SU-DHL-6 (cell line): ENCODE data around the gene NOL3.

ENCODE experiments used
- H2AFZ ChIP-seq: fragments of 200-600 bp; sonication (generic); 2 replicates; pipeline ENCODE4 v1.6.1; 2014; ENCODE audit warnings: low read depth, mild to moderate bottlenecking, moderate library complexity, mixed read lengths, antibody characterized with exemption, low read length; ENCODE audit not compliant: severe bottlenecking
- H3F3A ChIP-seq: fragments of 200-600 bp; shearing (Covaris generic); 2 replicates; pipeline ENCODE4 v1.6.0; 2016; ENCODE audit warnings: antibody characterized with exemption, mild to moderate bottlenecking; ENCODE audit not compliant: insufficient read depth
- H3K27ac ChIP-seq: fragments of 200-600 bp; sonication (generic); 2 replicates; pipeline ENCODE4 v1.5.1; 2016; ENCODE audit warnings: low read depth, mild to moderate bottlenecking, low read length, moderate library complexity, mixed read lengths
- H3K27me3 ChIP-seq: fragments of 200-600 bp; sonication (generic), shearing (Covaris generic); 2 replicates; pipeline ENCODE4 v1.6.0; 2014; ENCODE audit warnings: mild to moderate bottlenecking, low read length
- H3K36me3 ChIP-seq: fragments of 200-600 bp; sonication (generic); 2 replicates; pipeline ENCODE4 v1.6.1; 2014; ENCODE audit warnings: mild to moderate bottlenecking, low read length, mixed read lengths
- H3K4me2 ChIP-seq: fragments of 300-600, 200-600 bp; shearing (Covaris generic), sonication (generic); 2 replicates; pipeline ENCODE4 v1.6.0; 2014; ENCODE audit warnings: low read length, low read depth, mild to moderate bottlenecking; ENCODE audit not compliant: poor library complexity, severe bottlenecking
- H3K4me3 ChIP-seq: fragments of 200-600 bp; sonication (generic); 2 replicates; pipeline ENCODE4 v1.5.1; 2014; ENCODE audit warnings: antibody characterized with exemption, low read length, mild to moderate bottlenecking, mixed read lengths; ENCODE audit not compliant: insufficient read depth, poor library complexity, severe bottlenecking
- H3K79me2 ChIP-seq: fragments of 200-600 bp; sonication (generic); 2 replicates; pipeline ENCODE4 v1.6.1; 2014; ENCODE audit warnings: mild to moderate bottlenecking, low read length, moderate library complexity; ENCODE audit not compliant: insufficient read depth
- H3K9ac ChIP-seq: fragments of 200-600 bp; sonication (generic); 2 replicates; pipeline ENCODE4 v1.7.0; 2014; ENCODE audit warnings: mild to moderate bottlenecking, low read length
- H3K9me2 ChIP-seq: fragments of 200-600 bp; sonication (generic); replicated peaks from 2 replicates; pipeline ENCODE4 v1.6.1; 2014; ENCODE audit warnings: low read length; ENCODE audit not compliant: insufficient read depth
- H3K9me3 ChIP-seq: fragments of 200-600 bp; sonication (generic); 2 replicates; pipeline ENCODE4 v1.6.1; 2014; ENCODE audit warnings: low read length, mixed read lengths; ENCODE audit not compliant: insufficient read depth
- H4K20me1 ChIP-seq: fragments of 200-600 bp; sonication (generic); 2 replicates; pipeline ENCODE4 v1.6.1; 2014; ENCODE audit warnings: low read depth, mild to moderate bottlenecking, antibody characterized with exemption, low read length, moderate library complexity, mixed read lengths
- CTCF ChIP-seq: fragments of 200-600 bp; sonication (generic); IDR thresholded peaks from one replicate; pipeline ENCODE4 v1.5.1; 2017; ENCODE audit warnings: antibody characterized with exemption, mild to moderate bottlenecking, low read length, moderate library complexity; ENCODE audit not compliant: insufficient read depth, poor library complexity, severe bottlenecking
- EZH2phosphoT487 ChIP-seq: fragments of 200-600 bp; sonication (generic), shearing (Covaris generic); conservative IDR thresholded peaks from 2 replicates; pipeline ENCODE4 v1.6.1; 2018; ENCODE audit warnings: mild to moderate bottlenecking, antibody characterized with exemption, low read length, moderate library complexity, mixed read lengths

NOL3 gene

GRCh38 chr16:67157892-67158635 lies 12.3 kb upstream of the NOL3 start:
- Histone ChIP-seq H3K4me3 (no peak overlapping the region), H3F3A (peaks cover 16% of the 10 kb centered on the region), H3K27me3 (no peaks in the 10 kb centered on the region), H3K9me3 (no peaks in the 10 kb centered on the region), H3K4me2 (peak overlapping the region; percentile 78), H3K79me2 (no peaks in the 10 kb centered on the region), H4K20me1 (no peaks in the 10 kb centered on the region), H2AFZ (no peak overlapping the region), H3K9me2 (no peaks in the 10 kb centered on the region), H3K9ac (no peak overlapping the region), H3K36me3 (no peaks in the 10 kb centered on the region), H3K27ac (no peak overlapping the region)
- TF ChIP-seq CTCF (no peak), EZH2phosphoT487 (no peak)

DNA sequence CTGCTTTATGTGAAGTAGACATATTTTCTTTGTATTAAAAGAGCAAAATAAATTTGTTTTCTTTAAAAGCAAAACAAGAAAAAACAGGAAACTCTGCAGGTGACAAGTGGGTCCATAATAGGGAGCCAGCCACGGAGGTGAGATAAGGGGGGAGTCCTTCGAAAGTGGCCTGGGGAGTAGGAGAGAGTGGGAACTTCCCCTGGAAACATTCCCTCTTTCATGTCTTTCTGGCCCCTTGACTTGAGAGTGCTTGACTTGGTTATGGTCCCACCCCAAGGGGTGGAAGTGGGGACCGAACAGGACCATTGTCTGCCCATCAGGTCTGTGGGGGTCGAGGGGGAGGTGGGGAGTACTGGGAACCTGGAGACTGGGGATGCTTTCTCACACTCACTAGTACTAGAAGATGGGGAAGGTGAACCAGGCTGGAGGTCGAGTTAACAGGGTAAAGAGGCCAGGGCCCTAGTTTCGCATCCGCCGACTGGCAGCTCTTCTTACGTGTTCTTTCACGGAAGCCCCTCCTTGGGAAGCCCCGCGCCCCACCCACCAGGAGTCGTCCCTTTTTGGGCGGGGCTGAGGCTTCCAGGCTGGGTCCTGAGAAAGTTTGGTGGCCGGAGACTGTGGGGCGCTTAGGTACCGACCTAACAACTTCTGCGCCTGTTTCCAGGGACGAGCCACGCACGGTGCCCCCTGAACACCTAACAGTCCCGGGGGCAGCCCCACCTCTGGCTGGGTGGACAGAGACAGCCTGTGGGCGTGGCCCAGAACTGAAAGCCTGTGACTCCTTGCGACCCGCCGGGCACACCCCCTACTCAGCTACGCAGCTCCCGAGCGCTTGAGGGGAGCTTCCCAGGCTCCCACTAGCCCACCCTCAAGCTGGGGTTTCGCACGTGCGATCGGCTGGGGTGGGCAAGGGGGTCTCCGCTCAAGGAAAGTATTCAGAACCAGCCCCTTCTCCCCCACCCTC lies 11.4 kb upstream of the NOL3 start:
- Histone ChIP-seq H3K27ac (no peak overlapping the region), H3K9ac (peak overlapping the region; percentile 83), H2AFZ (peak overlapping the region; percentile 84), H3K27me3 (no peaks in the 10 kb centered on the region), H3F3A (peaks cover 16% of the 10 kb centered on the region), H4K20me1 (no peaks in the 10 kb centered on the region), H3K36me3 (no peaks in the 10 kb centered on the region), H3K9me3 (no peaks in the 10 kb centered on the region), H3K9me2 (no peaks in the 10 kb centered on the region), H3K79me2 (no peaks in the 10 kb centered on the region), H3K4me3 (peak overlapping the region; percentile 88), H3K4me2 (peak overlapping the region; percentile 78)
- TF ChIP-seq EZH2phosphoT487 (no peak), CTCF (no peak)

- H3K4me3 ChIP-seq, result no peak overlapping the region
- no peaks in the 10 kb centered on the region for H4K20me1 ChIP-seq
- H3K9me3 ChIP-seq, result no peaks in the 10 kb centered on the region
- H3K27ac ChIP-seq, result no peak overlapping the region
- H2AFZ ChIP-seq, result no peak overlapping the region
- no peaks in the 10 kb centered on the region for H3K36me3 ChIP-seq
- no peak overlapping the region for H3K9ac ChIP-seq
- TF ChIP-seq CTCF, result no peak
- TF ChIP-seq EZH2phosphoT487, result no peak
- peaks cover 16% of the 10 kb centered on the region for H3F3A ChIP-seq
- H3K27me3 ChIP-seq, result no peaks in the 10 kb centered on the region
- H3K9me2 ChIP-seq, result no peaks in the 10 kb centered on the region
- peak overlapping the region; percentile 78 for H3K4me2 ChIP-seq
- H3K79me2 ChIP-seq, result no peaks in the 10 kb centered on the region
These were observed 8.7 kb upstream of the NOL3 start for GRCh38 chr16:67161595-67162058.
